NCI-H1105 (cell line): ENCODE data around the gene SOCS3.
A peak's percentile ranks its signal among the peaks of the same experiment; 100 is the strongest.

Experiments used
- DNase-seq: peaks from one replicate; lab custom pipeline; 2025; lab: John Stamatoyannopoulos, UW

SOCS3 gene, protein sequence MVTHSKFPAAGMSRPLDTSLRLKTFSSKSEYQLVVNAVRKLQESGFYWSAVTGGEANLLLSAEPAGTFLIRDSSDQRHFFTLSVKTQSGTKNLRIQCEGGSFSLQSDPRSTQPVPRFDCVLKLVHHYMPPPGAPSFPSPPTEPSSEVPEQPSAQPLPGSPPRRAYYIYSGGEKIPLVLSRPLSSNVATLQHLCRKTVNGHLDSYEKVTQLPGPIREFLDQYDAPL

GRCh38 chr17:78359997-78360370 is at the start of gene SOCS3:
Gene SOCS3 (minus strand): TSS chr17:78360077. CDS start chr17:78359095, 982 bp downstream.
- peak; percentile 80 for DNase-seq

- DNase-seq = peak; percentile 88
These were observed 49.5 kb upstream of the SOCS3 start for GRCh38 chr17:78409191-78409928.

DNA sequence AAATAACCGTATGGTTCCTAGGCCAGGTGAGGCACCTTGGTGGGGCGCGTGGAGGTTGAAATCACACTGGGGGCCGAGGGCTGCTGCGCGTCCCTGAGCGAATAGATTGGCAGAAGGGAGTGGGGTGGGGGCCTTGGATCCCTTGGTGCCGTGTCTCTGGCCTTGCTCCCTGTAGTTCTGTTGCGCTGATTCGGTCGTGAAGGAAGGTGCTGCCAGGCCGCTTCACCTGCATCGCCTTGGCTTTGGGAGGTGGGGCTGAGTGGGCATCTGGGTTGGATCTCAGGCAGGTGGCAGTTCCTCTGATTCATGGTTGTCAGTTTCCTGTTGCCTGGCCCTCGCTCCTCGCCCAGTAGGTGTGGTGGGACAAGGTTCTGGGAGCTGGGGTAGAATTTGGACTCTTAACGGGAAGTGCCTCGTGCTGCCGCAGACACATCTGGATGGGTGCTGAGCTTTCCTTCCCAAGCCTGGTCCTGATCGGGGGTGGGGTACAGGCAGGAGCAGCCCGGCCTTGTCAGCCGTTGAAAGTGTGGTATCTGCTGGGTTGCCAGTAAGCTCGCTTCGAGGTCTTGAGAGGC is 48.7 kb upstream of the SOCS3 start:
- DNase-seq = peak; percentile 15

DNA sequence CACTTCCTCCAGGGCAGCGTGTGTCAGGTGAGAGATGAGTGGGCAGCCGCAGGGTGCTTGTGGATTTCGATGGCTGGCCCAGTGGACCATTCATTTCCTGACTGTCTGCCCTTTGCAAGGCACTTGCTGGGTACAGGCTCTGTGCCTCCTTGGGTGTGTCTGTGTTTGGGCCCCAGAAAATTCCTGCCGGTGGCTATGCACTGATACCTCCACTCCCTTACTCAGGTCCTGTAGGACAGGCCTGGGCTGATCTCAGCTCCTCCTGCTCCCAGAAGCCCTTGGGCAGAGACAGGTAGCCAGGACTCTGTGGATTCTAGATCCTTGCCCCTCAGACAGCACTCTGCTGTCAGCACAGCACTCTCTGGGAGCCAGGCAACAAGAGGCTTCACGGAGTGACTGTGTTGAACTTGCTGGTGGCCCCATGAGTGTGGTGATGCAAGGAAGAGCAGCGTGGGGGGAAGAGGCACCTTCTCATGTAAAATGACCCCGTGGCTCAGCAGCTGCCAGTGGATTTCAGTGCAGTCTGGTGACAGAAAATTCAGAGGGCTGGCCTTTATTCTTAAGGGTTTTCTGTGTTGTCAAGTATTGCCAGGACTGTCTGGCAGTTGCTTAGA is 47.6 kb upstream of the SOCS3 start:
- no peak for DNase-seq

DNA sequence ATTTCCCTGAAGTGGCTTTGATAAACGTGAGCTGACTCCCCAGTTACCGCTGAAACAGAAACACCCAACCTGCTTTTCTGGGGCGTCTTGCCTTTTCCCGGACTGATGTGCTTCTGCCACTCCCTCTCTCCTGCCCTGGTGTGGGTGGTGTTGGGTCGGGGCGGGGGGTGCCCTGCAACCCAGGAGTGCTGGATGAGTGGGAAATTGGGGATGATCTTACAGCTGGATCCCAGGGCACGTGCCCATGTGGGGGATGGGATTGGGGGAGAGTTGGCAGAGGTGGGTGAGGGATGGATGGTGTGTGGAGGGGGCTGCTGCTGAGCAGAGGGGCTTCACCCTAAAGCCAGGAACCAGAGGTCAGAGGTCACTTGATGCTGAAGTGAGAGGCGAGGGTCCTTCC is 47.0 kb upstream of the SOCS3 start:
- DNase-seq = no peak

- DNase-seq = no peak
These were observed 46.5 kb upstream of the SOCS3 start for GRCh38 chr17:78406396-78406795.

GRCh38 chr17:78403822-78404221 is 43.9 kb upstream of the SOCS3 start:
- no peak for DNase-seq

DNA sequence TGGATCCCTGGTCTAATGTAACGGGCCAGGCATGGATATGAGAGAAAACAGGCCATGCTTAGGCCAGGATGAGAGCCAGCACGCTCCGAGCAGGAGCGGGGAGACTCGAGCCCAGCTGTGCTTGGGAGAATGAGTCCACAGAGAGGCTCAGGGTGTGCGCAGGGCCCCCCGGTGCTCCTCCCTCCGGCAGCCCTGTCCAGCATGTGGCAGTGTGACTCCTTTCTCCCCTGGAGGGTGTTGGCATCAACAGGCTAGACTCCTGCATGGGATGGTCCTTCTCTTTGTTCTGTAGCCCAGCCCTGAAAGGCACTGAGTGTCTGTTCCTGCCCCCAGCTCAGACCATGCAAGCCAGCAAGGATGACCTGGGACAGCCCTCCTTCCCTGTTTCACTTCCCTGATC is 42.0 kb upstream of the SOCS3 start:
- DNase-seq = no peak

DNA sequence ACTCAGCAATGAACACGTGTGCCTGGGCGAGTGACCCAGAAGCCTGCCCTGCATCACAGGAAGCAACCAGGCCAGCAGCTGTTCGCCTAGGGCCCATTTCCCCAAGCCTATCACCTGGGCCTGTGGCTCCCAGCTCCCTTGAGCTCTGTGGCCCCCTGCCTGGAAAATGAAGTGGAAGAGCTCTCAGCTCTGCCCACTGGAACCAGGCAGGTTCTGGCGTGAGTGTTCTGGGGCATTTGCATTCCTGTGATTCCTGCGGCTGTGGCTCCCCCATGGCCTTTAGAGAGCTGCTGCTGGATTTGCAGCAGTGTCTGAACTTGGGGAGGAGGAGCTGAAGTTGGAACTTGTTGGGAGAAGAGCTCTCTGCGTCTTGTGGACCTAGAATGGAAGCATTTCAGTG is 41.4 kb upstream of the SOCS3 start:
- DNase-seq = no peak

GRCh38 chr17:78400581-78401240 is 40.8 kb upstream of the SOCS3 start:
- DNase-seq = no peak

DNA sequence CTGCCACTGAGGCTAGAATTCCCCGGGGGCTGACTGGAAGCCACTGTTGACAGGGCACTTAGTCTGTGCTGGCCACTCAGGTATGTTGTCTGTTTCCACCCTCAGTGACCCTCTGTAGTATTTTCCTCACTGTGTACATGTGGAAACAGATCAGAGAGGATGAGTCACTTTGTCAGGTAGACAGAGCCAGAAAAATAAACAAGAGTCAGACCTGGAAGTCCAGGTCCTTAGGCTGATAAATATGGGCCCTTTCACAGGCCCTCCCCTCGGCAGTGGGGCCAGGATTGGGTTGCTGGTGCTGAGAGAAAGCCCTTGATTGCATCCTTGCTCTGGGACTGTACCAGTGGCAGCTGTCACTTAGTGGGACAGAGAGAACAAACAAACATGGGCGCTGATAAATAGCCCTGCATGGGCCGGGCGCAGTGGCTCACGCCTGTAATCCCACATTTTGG is 39.8 kb upstream of the SOCS3 start:
- no peak for DNase-seq

GRCh38 chr17:78399028-78399692 is 39.3 kb upstream of the SOCS3 start:
- DNase-seq = no peak

- no peak for DNase-seq
These were observed 38.5 kb upstream of the SOCS3 start for GRCh38 chr17:78398390-78398789.

- DNase-seq = no peak
These were observed 37.8 kb upstream of the SOCS3 start for GRCh38 chr17:78397681-78398101.

GRCh38 chr17:78396441-78397337 is 36.8 kb upstream of the SOCS3 start:
- DNase-seq = no peak

DNA sequence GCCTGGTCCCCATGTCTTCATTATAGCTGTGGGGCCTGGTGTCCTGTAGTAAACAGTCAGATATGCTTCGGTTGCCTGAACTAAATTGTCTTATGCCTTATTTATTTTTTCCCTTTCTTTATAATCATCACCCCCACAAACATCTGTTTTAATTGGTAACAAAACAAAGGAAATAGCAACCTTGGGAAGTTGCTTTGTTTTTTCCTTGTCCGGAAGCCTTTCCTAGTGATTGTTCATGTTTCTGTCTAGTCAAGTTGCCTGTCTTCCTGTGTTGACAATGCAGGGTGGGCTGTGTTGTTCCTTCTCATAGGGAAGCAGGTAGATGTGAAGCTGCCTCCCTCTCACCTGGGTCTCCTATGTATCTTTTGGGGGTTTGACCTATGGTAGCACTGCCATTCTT is 35.3 kb upstream of the SOCS3 start:
- no peak for DNase-seq

DNA sequence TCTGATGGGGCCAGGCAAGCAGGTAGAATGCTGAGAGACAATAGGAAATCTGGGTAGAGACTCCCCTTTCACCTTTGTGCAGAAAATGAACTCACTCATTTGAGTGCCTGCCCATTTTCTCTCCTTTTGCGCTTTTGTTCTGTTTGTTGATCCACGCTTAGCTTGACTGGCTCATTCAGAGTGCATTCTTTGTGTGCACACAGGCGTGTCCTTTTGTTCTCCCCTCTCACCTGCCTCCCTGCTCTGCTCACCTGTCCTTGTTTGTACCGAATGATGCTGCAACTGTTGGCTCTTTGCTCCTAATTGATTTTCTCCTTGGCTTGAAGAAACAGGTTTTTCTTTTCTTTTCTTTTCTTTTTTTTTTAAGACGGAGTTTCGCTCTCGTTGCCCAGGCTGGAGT is 34.3 kb upstream of the SOCS3 start:
- peak; percentile 92 for DNase-seq

DNA sequence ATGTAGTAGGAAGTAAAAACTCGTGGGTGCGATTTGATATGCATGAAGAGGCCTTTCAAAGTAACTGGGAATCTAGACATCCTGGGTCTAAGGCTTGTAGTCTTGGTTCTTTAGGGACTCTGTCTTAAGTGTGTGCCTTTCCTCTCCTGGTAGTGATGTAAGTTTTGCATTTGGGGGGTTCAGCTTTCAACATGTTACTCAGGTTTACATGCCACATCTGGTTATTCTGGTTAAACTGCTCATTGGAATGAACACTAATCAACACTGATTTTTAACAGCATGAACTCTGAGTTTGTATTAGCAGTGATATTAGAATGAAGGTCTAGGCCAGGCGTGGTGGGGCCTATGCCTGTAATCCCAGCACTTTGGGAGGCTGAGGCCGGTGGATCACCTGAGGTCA is 33.7 kb upstream of the SOCS3 start:
- DNase-seq = no peak

- no peak for DNase-seq
These were observed 32.4 kb upstream of the SOCS3 start for GRCh38 chr17:78392295-78392694.

DNA sequence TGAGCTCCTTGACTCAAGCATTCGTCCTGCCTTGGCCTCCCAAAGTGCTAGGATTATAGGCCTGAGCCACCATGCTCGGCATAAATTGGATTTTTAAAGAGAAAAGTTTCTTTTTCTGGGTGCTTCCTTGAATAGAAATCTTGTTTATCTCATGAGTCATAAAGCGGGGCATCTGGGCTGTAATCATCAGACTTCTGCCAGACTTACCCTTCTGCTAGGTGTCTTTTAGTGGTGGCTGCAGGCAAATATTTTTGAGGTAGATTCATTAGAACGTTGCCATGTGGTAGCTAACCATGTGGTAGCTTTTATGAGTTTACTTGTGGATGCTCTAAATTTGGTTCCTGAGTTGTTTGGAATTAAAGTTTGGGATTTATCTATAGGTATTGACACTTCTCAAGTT is 32.0 kb upstream of the SOCS3 start:
- DNase-seq = no peak

- no peak for DNase-seq
These were observed 31.2 kb upstream of the SOCS3 start for GRCh38 chr17:78391051-78391431.
